H9 (cell line): ENCODE data around the gene PRKCA. TPM values are rescaled to one million over a fixed set of nuclear protein-coding genes. Genes with fewer than 3 reads are reported as not detected.
A peak's percentile ranks its signal among the peaks of the same experiment; 100 is the strongest.

Experiments used
- DNase-seq: peaks from one replicate; pipeline ENCODE4 v3.0.0-alpha.2; 2017
- H2AFZ ChIP-seq: one replicate; pipeline ENCODE4 v1.6.1; 2013; ENCODE audit warnings: mild to moderate bottlenecking, low read length, control low read depth, moderate library complexity
- H2AK5ac ChIP-seq: 2 replicates; pipeline ENCODE4 v1.6.1; 2013; ENCODE audit warnings: low read length, control low read depth, mixed read lengths; ENCODE audit not compliant: insufficient read length
- H2BK120ac ChIP-seq: one replicate; pipeline ENCODE4 v1.6.1; 2013; ENCODE audit warnings: low read depth, mild to moderate bottlenecking, low read length, control low read depth, inconsistent platforms; ENCODE audit not compliant: poor library complexity, severe bottlenecking
- H2BK12ac ChIP-seq: 2 replicates; pipeline ENCODE4 v1.6.1; 2013; ENCODE audit warnings: low read length, control low read depth, mixed read lengths, low read depth; ENCODE audit not compliant: insufficient read length
- H2BK15ac ChIP-seq: 2 replicates; pipeline ENCODE4 v1.6.1; 2013; ENCODE audit warnings: low read depth, low read length, control low read depth
- H2BK20ac ChIP-seq: one replicate; pipeline ENCODE4 v1.6.1; 2013; ENCODE audit warnings: low read depth, mild to moderate bottlenecking, low read length, control low read depth, inconsistent platforms; ENCODE audit not compliant: poor library complexity, severe bottlenecking
- H2BK5ac ChIP-seq: 2 replicates; pipeline ENCODE4 v1.6.1; 2013; ENCODE audit warnings: low read length, control low read depth, mixed read lengths; ENCODE audit not compliant: insufficient read length
- H3K14ac ChIP-seq: 2 replicates; pipeline ENCODE4 v1.6.1; 2013; ENCODE audit warnings: low read length, control low read depth; ENCODE audit not compliant: insufficient read depth
- H3K18ac ChIP-seq: 2 replicates; pipeline ENCODE4 v1.6.1; 2013; ENCODE audit warnings: low read depth, mild to moderate bottlenecking, mixed read lengths, low read length, control low read depth; ENCODE audit not compliant: insufficient read length
- H3K23ac ChIP-seq: 2 replicates; pipeline ENCODE4 v1.6.1; 2013; ENCODE audit warnings: low read length, control low read depth, mixed read lengths, low read depth; ENCODE audit not compliant: insufficient read length
- H3K23me2 ChIP-seq: 2 replicates; pipeline ENCODE4 v1.6.1; 2013; ENCODE audit warnings: low read depth, mild to moderate bottlenecking, mixed read lengths, low read length, control low read depth; ENCODE audit not compliant: insufficient read length, poor library complexity, severe bottlenecking
- H3K27ac ChIP-seq: 2 replicates; pipeline ENCODE4 v1.5.1; 2013; ENCODE audit warnings: low read length, control low read depth, mixed read lengths, low read depth; ENCODE audit not compliant: insufficient read length
- H3K27me3 ChIP-seq: 2 replicates; pipeline ENCODE4 v1.6.1; 2013; ENCODE audit warnings: low read length, control low read depth, inconsistent platforms; ENCODE audit not compliant: insufficient read depth
- H3K4ac ChIP-seq: 2 replicates; pipeline ENCODE4 v1.6.1; 2013; ENCODE audit warnings: low read depth, mild to moderate bottlenecking, control low read depth, inconsistent platforms, low read length, moderate library complexity
- H3K4me1 ChIP-seq: 2 replicates; pipeline ENCODE4 v1.6.1; 2013; ENCODE audit warnings: low read length, control low read depth, inconsistent platforms; ENCODE audit not compliant: insufficient read depth
- H3K4me2 ChIP-seq: 2 replicates; pipeline ENCODE4 v1.6.1; 2013; ENCODE audit warnings: low read length, control low read depth, mixed read lengths; ENCODE audit not compliant: insufficient read length, insufficient read depth
- H3K56ac ChIP-seq: 2 replicates; pipeline ENCODE4 v1.6.1; 2013; ENCODE audit warnings: low read depth, mild to moderate bottlenecking, mixed read lengths, low read length, control low read depth; ENCODE audit not compliant: insufficient read length
- H3K79me1 ChIP-seq: 2 replicates; pipeline ENCODE4 v1.6.1; 2013; ENCODE audit warnings: low read depth, mild to moderate bottlenecking, moderate library complexity, low read length, control low read depth, inconsistent platforms; ENCODE audit not compliant: insufficient read depth, poor library complexity, severe bottlenecking
- H3K79me2 ChIP-seq: 2 replicates; pipeline ENCODE4 v1.6.1; 2013; ENCODE audit warnings: low read length, control low read depth, inconsistent platforms; ENCODE audit not compliant: insufficient read depth
- H3K9ac ChIP-seq: 2 replicates; pipeline ENCODE4 v1.6.1; 2013; ENCODE audit warnings: low read length, control low read depth, mixed read lengths; ENCODE audit not compliant: insufficient read length; ENCODE audit errors: extremely low read depth
- H3K9me3 ChIP-seq: one replicate; pipeline ENCODE4 v1.6.1; 2013; ENCODE audit warnings: low read depth, low read length, inconsistent platforms; ENCODE audit not compliant: control insufficient read depth
- H3T11ph ChIP-seq: one replicate; pipeline ENCODE4 v1.6.1; 2013; ENCODE audit warnings: mild to moderate bottlenecking, low read length, control low read depth, inconsistent platforms
- H4K20me1 ChIP-seq: one replicate; pipeline ENCODE4 v1.6.1; 2013; ENCODE audit not compliant: control insufficient read depth, insufficient read length, insufficient read depth
- H4K5ac ChIP-seq: 2 replicates; pipeline ENCODE4 v1.6.1; 2013; ENCODE audit warnings: low read depth, mild to moderate bottlenecking, mixed read lengths, low read length, control low read depth; ENCODE audit not compliant: insufficient read length
- H4K8ac ChIP-seq: replicated peaks from 2 replicates; pipeline ENCODE4 v1.6.1; 2013; ENCODE audit warnings: low read length, control low read depth, mixed read lengths, low read depth; ENCODE audit not compliant: insufficient read length
- H4K91ac ChIP-seq: 2 replicates; pipeline ENCODE4 v1.6.1; 2013; ENCODE audit warnings: low read depth, mild to moderate bottlenecking, moderate library complexity, mixed read lengths, low read length, control low read depth; ENCODE audit not compliant: insufficient read length
- H3K27ac Mint-ChIP-seq, 3 experiments: 2 replicates in 2 of 3; 3 replicates in 1 of 3; pipeline ENCODE4 v1.8.0; 2020 to 2021; ENCODE audit warnings: mixed read lengths in 3 of 3, mild to moderate bottlenecking in 1 of 3, moderate library complexity in 1 of 3
- H3K27me3 Mint-ChIP-seq: 2 replicates; pipeline ENCODE4 v1.8.0; 2021; ENCODE audit warnings: low read depth, mild to moderate bottlenecking, moderate library complexity, mixed read lengths
- H3K36me3 Mint-ChIP-seq, 3 experiments: 2 replicates in 2 of 3; 3 replicates in 1 of 3; pipeline ENCODE4 v1.8.0; 2020 to 2021; ENCODE audit warnings: low read depth in 3 of 3, mixed read lengths in 3 of 3; ENCODE audit not compliant: insufficient read depth in 1 of 3
- H3K4me1 Mint-ChIP-seq, 2 experiments: 2 replicates each; pipeline ENCODE4 v1.8.0; 2020; ENCODE audit warnings: mixed read lengths in 2 of 2
- H3K4me3 Mint-ChIP-seq, 2 experiments: 2 replicates in 1 of 2; 3 replicates in 1 of 2; pipeline ENCODE4 v1.8.0; 2020 to 2021; ENCODE audit warnings: mild to moderate bottlenecking in 2 of 2, mixed read lengths in 2 of 2, moderate library complexity in 1 of 2
- H3K9me3 Mint-ChIP-seq, 2 experiments: 2 replicates in 1 of 2; 3 replicates in 1 of 2; pipeline ENCODE4 v1.8.0; 2020; ENCODE audit warnings: mild to moderate bottlenecking in 2 of 2, mixed read lengths in 2 of 2, moderate library complexity in 1 of 2
- CTCF ChIP-seq: fragments of 200-600 bp; sonication (generic); conservative IDR thresholded peaks from 3 replicates; pipeline ENCODE4 v1.8.0; 2021; ENCODE audit warnings: antibody characterized with exemption, mild to moderate bottlenecking
- WGBS: extraction: QIAGEN DNeasy Blood & Tissue Kit; methylation state at CpG from one replicate; pipeline ENCODE4 v1.1.7; 2013; ENCODE audit warnings: missing lambda C conversion rate, low lambda C conversion rate, mixed read lengths; ENCODE audit not compliant: insufficient read length; ENCODE audit errors: extremely low coverage; 5-methylcytosine and 5-hydroxymethylcytosine counted together
- total RNA-seq: library from RNA; stranded (reverse); gene quantifications from 2 replicates; pipeline ENCODE4 v1.2.1, GENCODE V29; 2021

The PRKCA gene
- total RNA-seq, 1 experiment from 2014 or later: 10.5 TPM

- Histone ChIP-seq H3K27me3 (no peaks in the 10 kb centered on the region), H2AFZ (no peak overlapping the region), H3K56ac (no peak overlapping the region), H2BK15ac (no peak overlapping the region), H3K79me1 (no peaks in the 10 kb centered on the region), H3K4me2 (no peak overlapping the region), H4K20me1 (no peaks in the 10 kb centered on the region), H3T11ph (no peak overlapping the region), H4K8ac (no peak overlapping the region), H3K9me3 (no peaks in the 10 kb centered on the region), H3K27ac (no peak overlapping the region), H2AK5ac (no peak overlapping the region), H3K14ac (no peak overlapping the region), H3K79me2 (no peaks in the 10 kb centered on the region), H4K5ac (no peak overlapping the region), H4K91ac (no peak overlapping the region), H2BK20ac (no peak overlapping the region), H3K4ac (no peak overlapping the region), H2BK5ac (no peak overlapping the region), H2BK120ac (no peak overlapping the region), H3K4me1 (peaks cover 7% of the 10 kb centered on the region; the same call in 1 of the 2 replicates), H3K23ac (no peak overlapping the region), H3K9ac (no peak overlapping the region), H2BK12ac (no peak overlapping the region), H3K23me2 (no peaks in the 10 kb centered on the region), H3K18ac (no peak overlapping the region)
- WGBS: no CpG with 5 or more reads among the region's 7 CpGs
- no peak for DNase-seq
- H3K9me3 Mint-ChIP-seq: no peaks in the 10 kb centered on the region
- no peaks in the 10 kb centered on the region for H3K36me3 Mint-ChIP-seq
- H3K4me1 Mint-ChIP-seq: peaks cover 18 to 20% of the 10 kb centered on the region in 2 experiments
- H3K27me3 Mint-ChIP-seq: no peaks in the 10 kb centered on the region; the same call in 1 of the 2 replicates
- no peak overlapping the region for H3K4me3 Mint-ChIP-seq
- no peak for TF ChIP-seq CTCF
- peak overlapping the region in 1 of 3 experiments; percentile 2; a peak in 1 of 7 replicates for H3K27ac Mint-ChIP-seq
Observed at GRCh38 chr17:66749217-66749832, 446.9 kb downstream of the PRKCA start.
